Measurements from ENCODE around the gene ASXL2. TPM values are rescaled to one million over a fixed set of nuclear protein-coding genes. Genes with fewer than 3 reads are reported as not detected.
A peak's percentile ranks its signal among the peaks of the same experiment; 100 is the strongest.

The ASXL2 gene
- total RNA-seq, 1 experiment from 2014 or later, result 37.8 TPM

GRCh38 chr2:25854613-25855012 lies 23.7 kb downstream of the ASXL2 start (continued):
- TF ChIP-seq AFF4 (CRISPR knock-in tag; IDR thresholded peaks at IDR 0.05; ENCODE audit: borderline replicate concordance) (no peak), IRF2 (CRISPR knock-in tag; IDR thresholded peaks at IDR 0.05; ENCODE audit: borderline replicate concordance, low read depth) (no peak), E2F5 (CRISPR knock-in tag; IDR thresholded peaks at IDR 0.05) (no peak), SOX15 (CRISPR knock-in tag; IDR thresholded peaks at IDR 0.05) (no peak), FOXP1 (CRISPR knock-in tag; IDR thresholded peaks at IDR 0.05; ENCODE audit: borderline replicate concordance) (no peak), SP1 (CRISPR knock-in tag; conservative IDR thresholded peaks at IDR 0.05) (no peak)
- TF ChIP-seq, protein P1, sequence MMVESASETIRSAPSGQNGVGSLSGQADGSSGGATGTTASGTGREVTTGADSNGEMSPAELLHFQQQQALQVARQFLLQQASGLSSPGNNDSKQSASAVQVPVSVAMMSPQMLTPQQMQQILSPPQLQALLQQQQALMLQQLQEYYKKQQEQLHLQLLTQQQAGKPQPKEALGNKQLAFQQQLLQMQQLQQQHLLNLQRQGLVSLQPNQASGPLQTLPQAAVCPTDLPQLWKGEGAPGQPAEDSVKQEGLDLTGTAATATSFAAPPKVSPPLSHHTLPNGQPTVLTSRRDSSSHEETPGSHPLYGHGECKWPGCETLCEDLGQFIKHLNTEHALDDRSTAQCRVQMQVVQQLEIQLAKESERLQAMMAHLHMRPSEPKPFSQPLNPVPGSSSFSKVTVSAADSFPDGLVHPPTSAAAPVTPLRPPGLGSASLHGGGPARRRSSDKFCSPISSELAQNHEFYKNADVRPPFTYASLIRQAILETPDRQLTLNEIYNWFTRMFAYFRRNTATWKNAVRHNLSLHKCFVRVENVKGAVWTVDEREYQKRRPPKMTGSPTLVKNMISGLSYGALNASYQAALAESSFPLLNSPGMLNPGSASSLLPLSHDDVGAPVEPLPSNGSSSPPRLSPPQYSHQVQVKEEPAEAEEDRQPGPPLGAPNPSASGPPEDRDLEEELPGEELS (CRISPR knock-in tag; IDR thresholded peaks at IDR 0.05), result no peak

- no peaks in the 10 kb centered on the region for H3K9me3 Mint-ChIP-seq
- H3K4me1 Mint-ChIP-seq, result peaks cover 19% of the 10 kb centered on the region
- ATAC-seq (no peak), DNase-seq (ENCODE audit: low spot score) (no peak)
- H3K4me3 Mint-ChIP-seq, result no peak overlapping the region
- peak overlapping the region; percentile 39 for H3K27ac Mint-ChIP-seq
- H3K36me3 Mint-ChIP-seq, result no peaks in the 10 kb centered on the region
- ChIA-PET POLR2A (interaction anchor here (1.2 kb wide), 1 partner anchor 25 kb away, joined by 3 read pairs; the partner anchor contains the start of gene ASXL2), CTCF (interaction anchor here (0.6 to 4.0 kb wide), 14 partner anchors 15 to 298 kb away, joined by 3 to 19 read pairs (median 4); partner anchors contain the start of gene ASXL2)
- no peak for TF ChIP-seq GABPB1 (CRISPR knock-in tag; IDR thresholded peaks at IDR 0.05)
- TF ChIP-seq ZNF219 (CRISPR knock-in tag; IDR thresholded peaks at IDR 0.05; ENCODE audit: borderline replicate concordance), result no peak
- no peak for TF ChIP-seq NR3C1 (CRISPR knock-in tag; conservative IDR thresholded peaks at IDR 0.05; ENCODE audit: low read depth)
- TF ChIP-seq, protein P2, sequence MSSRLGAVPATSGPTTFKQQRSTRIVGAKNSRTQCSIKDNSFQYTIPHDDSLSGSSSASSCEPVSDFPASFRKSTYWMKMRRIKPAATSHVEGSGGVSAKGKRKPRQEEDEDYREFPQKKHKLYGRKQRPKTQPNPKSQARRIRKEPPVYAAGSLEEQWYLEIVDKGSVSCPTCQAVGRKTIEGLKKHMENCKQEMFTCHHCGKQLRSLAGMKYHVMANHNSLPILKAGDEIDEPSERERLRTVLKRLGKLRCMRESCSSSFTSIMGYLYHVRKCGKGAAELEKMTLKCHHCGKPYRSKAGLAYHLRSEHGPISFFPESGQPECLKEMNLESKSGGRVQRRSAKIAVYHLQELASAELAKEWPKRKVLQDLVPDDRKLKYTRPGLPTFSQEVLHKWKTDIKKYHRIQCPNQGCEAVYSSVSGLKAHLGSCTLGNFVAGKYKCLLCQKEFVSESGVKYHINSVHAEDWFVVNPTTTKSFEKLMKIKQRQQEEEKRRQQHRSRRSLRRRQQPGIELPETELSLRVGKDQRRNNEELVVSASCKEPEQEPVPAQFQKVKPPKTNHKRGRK (CRISPR knock-in tag; IDR thresholded peaks at IDR 0.05; ENCODE audit: borderline replicate concordance), result no peak
- TF ChIP-seq CDX4 (CRISPR knock-in tag; IDR thresholded peaks at IDR 0.05; ENCODE audit: borderline replicate concordance), result no peak
- no peak for TF ChIP-seq ATF1 (CRISPR knock-in tag; IDR thresholded peaks at IDR 0.05)
- TF ChIP-seq MYBL2 (CRISPR knock-in tag; IDR thresholded peaks at IDR 0.05), result no peak
- no peak for TF ChIP-seq NFYB (CRISPR knock-in tag; conservative IDR thresholded peaks at IDR 0.05; ENCODE audit: low read depth)
- TF ChIP-seq TCF7 (CRISPR knock-in tag; IDR thresholded peaks at IDR 0.05; ENCODE audit: low read depth), result no peak
- TF ChIP-seq, protein P3, sequence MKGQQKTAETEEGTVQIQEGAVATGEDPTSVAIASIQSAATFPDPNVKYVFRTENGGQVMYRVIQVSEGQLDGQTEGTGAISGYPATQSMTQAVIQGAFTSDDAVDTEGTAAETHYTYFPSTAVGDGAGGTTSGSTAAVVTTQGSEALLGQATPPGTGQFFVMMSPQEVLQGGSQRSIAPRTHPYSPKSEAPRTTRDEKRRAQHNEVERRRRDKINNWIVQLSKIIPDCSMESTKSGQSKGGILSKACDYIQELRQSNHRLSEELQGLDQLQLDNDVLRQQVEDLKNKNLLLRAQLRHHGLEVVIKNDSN (CRISPR knock-in tag; IDR thresholded peaks at IDR 0.05), result no peak
- no peak for TF ChIP-seq JAZF1 (CRISPR knock-in tag; IDR thresholded peaks at IDR 0.05)
- no peak for TF ChIP-seq ETV6 (CRISPR knock-in tag; IDR thresholded peaks at IDR 0.05)
- TF ChIP-seq, protein P4, sequence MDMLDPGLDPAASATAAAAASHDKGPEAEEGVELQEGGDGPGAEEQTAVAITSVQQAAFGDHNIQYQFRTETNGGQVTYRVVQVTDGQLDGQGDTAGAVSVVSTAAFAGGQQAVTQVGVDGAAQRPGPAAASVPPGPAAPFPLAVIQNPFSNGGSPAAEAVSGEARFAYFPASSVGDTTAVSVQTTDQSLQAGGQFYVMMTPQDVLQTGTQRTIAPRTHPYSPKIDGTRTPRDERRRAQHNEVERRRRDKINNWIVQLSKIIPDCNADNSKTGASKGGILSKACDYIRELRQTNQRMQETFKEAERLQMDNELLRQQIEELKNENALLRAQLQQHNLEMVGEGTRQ (CRISPR knock-in tag; IDR thresholded peaks at IDR 0.05), result no peak
- H3K27me3 Mint-ChIP-seq (ENCODE audit: low read depth), result no peaks in the 10 kb centered on the region
Observed at GRCh38 chr2:25853038-25853638, 25.1 kb downstream of the ASXL2 start.

Measured in WTC11 (cell line).